ENCODE results near the gene RNF214.

GRCh38 chr11:117316197-117316961 is 83.9 kb downstream of the RNF214 start, which contains the start of gene BACE1:
- no peak for TF ChIP-seq PPARA (CRISPR knock-in tag; IDR thresholded peaks at IDR 0.05; ENCODE audit: borderline replicate concordance)
- no peak for TF ChIP-seq ISL1 (CRISPR knock-in tag; IDR thresholded peaks at IDR 0.05)
- TF ChIP-seq ZFP3 (CRISPR knock-in tag; IDR thresholded peaks at IDR 0.05) = 0 out of 2 replicates have a peak, but pooled peaks have one; percentile 33

Data from SK-N-SH treated with all-trans-retinoic acid at 6 μM for 48 hours (cell line).